HG03354 (cell line): ENCODE data around the gene MKKS.

Experiments used
- ATAC-seq: cut with Tn5 transposase; IDR thresholded peaks from one replicate; pipeline ENCODE4 v1.9.1; 2021; ENCODE audit warnings: mild to moderate bottlenecking; ENCODE audit not compliant: unreplicated experiment, poor library complexity, severe bottlenecking

Gene MKKS

DNA sequence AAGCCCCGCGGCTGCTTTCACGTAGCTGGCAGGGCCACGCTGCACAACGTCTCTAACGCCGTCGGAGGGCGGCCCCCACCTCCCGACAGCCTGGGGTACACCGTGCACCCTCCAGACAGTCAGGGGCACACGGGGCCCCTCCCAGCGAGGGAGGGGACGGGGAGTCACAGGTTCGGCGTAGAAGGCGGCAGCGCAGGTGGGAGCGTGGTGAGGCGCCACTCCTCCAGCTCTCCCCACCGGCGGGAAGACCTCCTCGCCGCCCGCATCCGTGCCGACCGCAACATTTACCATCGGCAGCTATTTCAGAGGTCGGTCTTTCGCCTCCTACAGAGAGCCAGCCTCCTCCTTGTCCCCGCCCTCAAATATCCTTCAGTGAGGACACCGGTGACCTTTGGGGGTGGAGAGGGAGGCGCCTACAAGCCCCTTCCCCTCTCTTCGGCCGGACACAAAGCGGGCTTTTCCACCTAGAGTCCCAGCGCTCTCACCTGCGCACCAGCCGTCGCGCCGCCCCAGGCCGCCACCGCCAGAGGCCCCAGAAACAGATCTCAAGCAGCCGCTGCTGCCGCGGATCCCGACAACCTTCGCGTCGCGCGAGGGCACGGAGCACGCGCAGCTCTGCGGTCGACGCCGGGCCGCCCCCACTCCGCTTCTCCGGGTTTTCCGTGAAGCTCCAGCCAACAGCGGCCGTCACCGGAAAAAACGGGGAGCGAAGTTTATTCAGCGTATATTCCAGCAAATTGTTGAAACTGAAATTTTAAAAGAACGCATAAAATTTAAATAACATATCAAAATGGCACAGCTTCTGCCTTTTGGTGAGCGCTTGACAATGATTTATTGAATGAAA, at the start of gene MKKS:
Gene MKKS, minus strand, starts transcription at position 600 of the 844 bp plus-strand sequence. CDS start 20,708 bp downstream, outside the sequence.
- peak; percentile 60 for ATAC-seq

- ATAC-seq, result no peak
Observed at GRCh38 chr20:10483691-10484090, 49.7 kb upstream of the MKKS start.

DNA sequence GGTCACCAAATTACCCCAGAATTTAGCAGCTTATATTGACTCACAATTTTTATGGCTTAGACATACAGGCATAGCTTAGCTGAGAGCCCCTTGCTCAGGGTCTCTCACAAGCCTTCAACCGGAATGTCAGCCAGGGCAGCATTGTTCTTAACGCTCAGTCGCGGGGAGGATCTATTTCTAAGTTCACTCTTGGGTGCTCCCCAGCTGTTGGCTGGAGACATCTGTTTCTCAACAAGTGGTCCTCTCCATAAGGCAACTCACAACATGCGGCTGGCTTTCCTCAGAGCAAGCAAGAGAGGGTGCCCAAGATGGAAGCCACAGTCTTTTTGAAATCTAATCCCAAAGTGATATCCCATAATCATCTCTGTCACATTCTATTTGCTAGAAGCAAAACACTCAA, 47.7 kb upstream of the MKKS start:
- ATAC-seq, result no peak

- no peak for ATAC-seq
Observed at GRCh38 chr20:10478930-10479329, 44.9 kb upstream of the MKKS start.

- peak; percentile 76 for ATAC-seq
Observed at GRCh38 chr20:10478205-10478604, 44.2 kb upstream of the MKKS start.

DNA sequence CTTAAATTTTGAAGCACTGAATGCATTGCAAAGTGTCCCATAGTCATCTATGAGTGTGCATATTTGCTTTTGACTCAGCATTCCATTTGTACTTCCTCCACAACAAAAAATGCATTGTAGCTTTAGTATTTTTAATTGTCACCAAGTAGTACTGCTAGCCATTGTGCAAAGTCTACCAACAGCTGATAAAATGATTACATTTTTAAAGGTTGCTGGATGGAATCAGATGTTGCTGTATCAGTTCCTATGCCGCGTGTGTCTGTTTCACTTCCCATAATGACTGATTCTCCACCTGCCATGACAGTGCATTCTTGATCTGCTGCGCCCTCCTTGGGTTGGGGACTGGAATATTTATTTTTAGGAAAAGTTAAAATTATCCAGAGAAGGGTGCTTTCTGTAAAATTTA, 42.3 kb upstream of the MKKS start:
- peak; percentile 82 for ATAC-seq

GRCh38 chr20:10475225-10475624, 41.2 kb upstream of the MKKS start:
- no peak for ATAC-seq

GRCh38 chr20:10474606-10475184, 40.7 kb upstream of the MKKS start:
- ATAC-seq, result no peak

DNA sequence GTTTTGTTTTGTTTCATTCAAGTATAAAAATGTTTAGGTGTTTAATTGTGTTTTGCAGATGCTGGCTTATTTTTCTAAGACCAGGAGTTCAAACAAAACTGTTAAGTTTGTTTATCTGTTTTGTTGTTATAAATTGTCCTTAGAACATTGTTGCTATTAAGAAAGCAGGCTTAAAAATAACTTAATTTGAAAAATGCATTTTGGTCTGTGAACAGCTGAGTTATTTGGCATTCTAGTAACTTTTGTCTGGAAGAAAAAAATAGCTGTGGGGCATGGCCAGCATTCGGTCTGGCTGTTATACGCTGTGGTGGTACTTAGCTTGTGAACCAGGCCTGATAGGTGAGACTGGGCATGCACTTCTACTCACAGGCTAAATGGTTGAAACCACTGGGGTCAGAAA, 38.8 kb upstream of the MKKS start:
- ATAC-seq, result no peak

- ATAC-seq, result no peak
Observed at GRCh38 chr20:10470276-10470675, 36.3 kb upstream of the MKKS start.

DNA sequence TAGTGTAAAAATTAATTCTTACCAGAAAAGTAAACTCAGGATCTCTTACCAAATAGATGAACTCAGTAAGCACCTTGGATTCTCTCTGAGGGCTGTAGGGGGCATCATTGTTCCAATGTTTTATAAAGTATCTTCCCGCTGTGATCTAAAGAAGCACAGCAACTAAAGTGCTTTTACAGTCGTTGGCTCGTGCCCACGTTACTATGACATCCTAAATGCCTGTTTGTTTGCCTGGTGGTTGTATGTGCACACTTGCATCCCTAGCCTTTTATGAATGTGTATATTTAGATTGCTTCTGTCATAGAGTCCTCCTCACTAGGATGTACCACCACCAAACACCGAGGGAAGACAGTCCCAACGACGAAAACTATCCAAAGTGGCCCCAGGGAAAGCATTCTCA, 35.6 kb upstream of the MKKS start:
- no peak for ATAC-seq

- no peak for ATAC-seq
Observed at GRCh38 chr20:10469056-10469455, 35.0 kb upstream of the MKKS start.

DNA sequence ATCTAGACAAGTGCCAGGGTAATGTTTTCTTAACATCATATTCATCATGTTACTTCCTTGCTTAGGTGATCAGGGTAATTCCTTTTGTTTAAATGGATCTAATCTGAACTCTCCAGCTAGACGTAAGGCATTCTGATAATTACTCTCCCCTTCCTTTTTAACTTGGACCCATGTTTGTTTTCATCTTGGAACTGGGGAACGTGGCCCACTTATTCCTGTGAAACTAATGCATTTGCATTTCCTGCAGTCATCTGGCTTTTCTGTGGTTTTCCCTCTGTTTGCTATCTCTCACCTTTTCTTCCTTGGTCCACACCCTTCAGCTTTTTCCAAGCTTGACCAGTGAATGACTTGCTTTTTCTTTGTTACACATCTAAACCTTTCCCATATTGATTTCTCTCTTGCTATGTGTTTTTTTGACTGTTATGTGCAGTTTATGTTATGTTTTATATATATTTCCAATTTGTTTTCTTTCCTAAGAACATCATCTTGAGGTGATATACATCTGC, 34.4 kb upstream of the MKKS start:
- ATAC-seq, result no peak

DNA sequence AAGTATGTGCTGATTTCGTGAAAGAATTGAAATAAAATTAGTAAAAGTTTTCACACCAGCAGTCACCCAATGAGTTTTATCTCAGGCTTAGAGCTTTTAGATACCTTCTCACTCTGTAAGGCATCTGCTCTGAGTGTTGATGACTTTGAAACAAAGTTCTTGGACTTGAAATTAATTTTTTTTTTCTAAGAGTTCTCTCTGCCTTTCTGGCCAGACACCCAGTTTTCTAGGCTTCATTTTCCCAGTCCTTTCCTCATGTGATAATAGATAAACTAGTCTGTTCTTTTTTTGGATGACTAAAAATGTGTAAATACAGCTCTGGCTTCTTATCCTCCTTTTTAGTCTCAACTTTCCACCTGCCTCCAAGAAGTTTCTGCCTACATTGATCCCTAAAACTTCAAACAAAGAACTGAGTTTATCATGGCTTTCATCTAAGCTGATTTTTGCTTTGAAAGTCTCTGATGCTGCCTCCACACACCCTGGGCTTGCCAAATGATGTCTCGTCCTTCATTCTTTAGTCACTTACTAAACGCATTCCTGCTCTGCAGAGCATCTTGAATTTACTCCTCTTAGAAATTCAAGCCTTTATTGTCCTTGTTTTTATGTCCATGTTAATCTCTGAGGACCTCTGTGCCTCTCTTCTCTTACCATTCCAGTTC, 33.8 kb upstream of the MKKS start:
- no peak for ATAC-seq

DNA sequence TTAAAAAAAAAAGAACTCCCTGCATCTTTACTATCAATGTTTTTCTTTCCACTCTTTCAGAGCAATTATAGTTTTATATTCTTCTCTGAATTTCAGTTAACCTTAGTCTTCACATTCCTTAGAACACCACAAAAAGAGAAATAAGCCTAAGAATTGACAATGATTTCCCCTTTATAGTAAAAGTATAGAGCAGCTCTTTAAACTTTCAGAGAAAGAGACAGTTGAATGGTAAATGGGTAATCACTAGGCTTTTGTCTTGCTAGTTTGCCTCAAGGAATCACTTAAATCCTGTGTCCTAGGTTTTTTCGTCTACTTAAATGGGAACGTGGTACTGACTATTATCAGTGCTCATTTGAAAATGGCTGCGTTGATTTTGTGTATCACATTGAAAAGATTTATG, 32.8 kb upstream of the MKKS start:
- no peak for ATAC-seq

DNA sequence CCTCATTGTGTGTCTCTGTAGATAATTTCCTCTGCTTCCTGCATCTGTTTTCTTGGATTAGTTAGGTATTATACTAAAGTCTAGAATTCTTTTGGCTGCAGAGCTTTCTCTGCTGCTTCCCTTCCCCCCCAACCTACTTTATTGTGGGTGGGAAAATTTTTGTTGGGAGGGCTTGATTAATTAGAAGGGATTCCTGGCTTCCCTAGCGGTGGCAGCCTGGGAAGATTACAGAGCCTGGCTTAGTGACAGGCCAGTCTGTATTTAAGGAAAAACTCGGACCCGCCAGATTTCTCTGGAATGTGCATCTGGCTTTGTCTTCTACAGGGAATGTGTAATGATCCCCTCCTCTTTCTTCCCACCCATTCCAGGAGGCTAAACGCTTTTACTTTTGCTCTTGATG, 32.3 kb upstream of the MKKS start:
- no peak for ATAC-seq

DNA sequence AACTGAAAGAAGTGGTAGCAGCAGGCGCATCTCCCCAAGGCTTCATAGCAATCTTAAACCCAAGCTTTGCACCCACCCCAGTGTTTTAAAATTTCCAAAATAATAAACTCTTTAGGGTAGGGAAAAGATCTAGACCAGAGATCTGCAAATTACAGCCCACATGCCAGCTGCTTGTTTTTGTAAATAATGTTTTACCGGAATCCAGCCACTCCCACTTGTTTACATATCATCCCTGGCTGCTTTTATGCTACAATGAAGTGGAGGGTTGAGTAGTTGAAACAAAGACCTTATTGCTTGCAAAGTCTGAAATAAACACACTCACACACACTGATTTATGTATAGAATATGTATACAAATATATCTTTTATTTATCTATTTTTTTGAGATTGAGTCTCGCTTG, 31.1 kb upstream of the MKKS start:
- no peak for ATAC-seq

- ATAC-seq, result no peak
Observed at GRCh38 chr20:10463622-10464021, 29.6 kb upstream of the MKKS start.

GRCh38 chr20:10462516-10462915, 28.5 kb upstream of the MKKS start:
- no peak for ATAC-seq

- ATAC-seq, result no peak
Observed at GRCh38 chr20:10461495-10461894, 27.5 kb upstream of the MKKS start.
